ENCODE measurements around the gene DIP2A.
"Not testable (repeated sequence)": the region's sequence is repeated elsewhere in the genome, so short reads cannot be mapped to it uniquely, and the experiment has no call there.

DIP2A gene

DNA sequence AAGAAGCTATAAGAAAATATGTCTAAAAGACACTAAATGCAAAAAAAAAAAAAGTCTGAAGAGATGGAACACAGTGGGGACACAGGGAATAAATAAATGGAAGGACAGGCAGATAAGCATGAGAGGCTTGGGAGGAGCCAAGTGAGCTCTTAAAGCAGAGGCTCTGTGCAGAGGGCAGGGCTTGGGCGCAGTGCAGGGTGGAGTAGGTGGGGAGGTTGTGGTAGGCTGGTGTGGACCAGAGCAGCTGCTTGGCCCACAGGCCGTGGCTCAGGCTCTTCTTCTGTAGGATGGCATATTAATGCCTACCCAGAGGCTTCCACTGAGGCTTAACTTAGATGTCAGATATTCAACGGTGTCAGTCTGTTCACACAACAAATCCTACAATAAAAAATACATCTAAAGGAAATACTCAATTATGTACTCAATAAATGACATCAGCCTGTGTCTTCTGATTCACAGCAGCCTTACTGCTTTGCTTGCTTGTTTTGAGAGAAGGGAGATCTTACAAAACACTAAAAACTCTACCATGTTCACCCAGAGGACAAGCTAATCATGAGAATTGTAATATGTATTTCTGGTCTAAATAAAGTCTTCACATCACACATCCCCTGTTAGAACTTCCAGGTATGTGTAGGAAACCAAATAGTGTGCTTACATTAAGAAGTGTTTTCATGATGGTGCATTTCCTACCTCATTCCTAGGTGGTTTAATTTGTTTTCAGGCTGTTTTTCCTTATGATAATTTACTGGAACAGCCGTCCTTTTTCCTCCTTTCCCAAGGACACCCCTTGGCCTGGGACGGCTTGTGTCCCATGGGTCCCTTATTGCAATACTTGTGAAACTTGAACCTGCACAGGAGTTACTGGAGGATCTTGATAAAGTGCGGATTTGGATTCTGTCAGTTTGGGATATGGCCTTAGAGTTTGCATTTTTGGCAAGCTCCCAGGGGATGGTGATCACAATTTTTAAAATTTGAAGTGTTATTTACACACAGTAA is 24.9 kb downstream of the DIP2A start:
- DNase-seq: no peak

DNA sequence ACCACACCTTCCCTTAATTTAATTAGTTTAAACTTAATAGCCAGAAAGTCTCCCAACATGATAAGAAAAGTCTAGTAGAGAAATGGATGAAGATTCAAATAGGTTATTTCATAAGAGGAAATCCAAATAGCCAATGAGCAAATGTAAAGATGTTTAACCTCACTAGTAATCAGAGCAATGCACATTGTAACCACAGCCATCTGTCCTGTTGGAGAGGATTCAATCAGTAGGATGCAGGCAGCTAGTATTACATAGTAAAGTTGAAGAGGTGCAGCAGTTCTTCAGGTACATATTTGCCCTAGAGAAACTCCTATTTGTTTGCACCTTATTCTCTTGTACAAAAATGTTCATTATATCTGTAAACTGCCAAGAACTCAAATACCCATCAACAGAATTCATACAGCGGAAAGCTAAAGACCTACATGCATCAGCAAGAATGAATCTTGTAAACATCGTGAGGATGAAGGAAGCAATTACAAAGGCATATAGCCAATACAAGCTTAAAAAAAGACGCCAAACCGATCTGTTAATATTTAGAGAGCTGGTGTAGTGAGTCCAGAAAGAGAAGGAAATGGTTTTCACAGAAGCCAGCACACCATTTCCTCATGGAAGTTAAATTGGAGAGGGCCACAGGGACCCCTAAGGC is 27.9 kb downstream of the DIP2A start:
- DNase-seq: no peak

DNA sequence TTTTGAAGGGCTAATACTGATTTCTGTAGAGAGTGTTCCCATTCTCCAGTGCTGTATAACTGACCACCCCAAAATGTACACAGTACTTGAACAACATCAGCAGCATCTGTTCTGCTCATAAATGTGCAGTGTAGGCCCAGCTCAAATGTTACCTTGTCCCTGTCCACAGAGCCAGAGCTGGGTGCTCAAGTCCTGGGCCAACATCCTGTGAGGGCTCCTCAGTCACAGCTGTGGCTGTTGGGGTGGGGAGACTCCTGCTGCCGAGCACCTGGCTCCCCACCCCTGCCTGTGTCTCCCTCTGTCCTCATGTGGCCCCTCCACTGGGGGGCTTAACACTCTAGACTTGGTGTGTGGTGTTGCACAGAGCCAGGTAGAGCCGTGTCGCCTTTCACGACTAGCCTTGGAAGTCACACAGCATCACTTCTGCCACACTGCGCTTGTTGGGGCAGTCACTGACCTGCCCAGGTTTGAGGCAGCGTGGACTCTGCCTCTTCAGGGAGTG is 30.5 kb downstream of the DIP2A start:
- no peak for DNase-seq

DNA sequence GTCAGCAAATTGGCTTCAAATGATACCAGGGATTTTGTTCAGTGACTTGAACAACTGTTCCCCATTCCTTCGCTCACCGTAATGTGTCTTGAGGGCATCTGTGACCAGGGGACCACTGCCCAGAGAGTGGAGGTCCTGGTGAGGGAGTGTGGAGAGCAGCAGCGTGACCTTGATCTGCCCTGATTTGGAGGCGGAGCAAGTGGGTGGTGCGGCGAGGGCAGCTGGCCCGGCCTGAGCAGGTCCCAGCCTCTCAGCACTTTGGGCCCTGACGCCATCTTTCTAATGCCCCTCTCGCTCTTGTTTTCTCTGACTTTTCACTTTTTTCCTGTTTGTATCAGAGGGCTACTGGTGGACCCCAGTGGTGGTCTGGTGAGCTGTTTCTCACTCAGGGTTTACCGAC is 31.1 kb downstream of the DIP2A start:
- no peak for DNase-seq

DNA sequence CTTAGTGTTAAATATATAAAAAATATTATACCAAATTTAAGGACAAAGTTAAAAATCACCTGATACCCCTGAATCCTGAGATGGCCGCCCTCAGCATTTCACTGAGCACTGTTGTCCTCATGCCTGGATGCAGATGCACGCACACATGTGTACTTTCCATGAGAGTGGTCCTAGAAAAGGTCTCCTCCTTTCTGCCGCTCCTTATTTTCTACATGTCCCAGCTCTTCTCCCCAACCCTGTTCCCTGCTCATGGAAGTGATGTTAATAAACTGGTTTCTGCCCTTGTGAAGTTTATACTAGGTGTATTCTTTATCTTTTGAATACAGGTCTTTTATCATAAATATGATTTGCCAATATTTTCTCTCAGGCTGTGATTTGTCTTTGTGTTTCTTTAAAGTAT is 32.9 kb downstream of the DIP2A start:
- no peak for DNase-seq

DNA sequence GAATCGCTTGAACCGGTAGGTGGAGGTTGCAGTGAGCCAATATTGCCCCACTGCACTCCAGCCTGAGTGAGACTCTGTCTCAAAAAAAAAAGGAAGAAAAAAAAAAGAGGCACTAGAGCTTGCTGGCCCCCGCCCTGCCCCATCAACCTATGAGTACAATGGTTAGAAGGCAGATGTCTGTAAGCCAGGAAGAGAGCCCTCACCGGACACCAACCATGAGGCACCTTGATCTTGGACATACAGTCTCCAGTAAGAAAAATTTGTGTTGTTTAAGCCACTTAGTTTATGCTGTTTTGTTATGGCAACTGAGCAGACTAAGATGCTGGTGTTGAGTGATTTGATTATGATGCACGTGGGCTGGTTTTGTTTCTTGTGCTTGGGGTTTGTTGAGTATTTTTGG is 34.2 kb downstream of the DIP2A start:
- DNase-seq: no peak

DNA sequence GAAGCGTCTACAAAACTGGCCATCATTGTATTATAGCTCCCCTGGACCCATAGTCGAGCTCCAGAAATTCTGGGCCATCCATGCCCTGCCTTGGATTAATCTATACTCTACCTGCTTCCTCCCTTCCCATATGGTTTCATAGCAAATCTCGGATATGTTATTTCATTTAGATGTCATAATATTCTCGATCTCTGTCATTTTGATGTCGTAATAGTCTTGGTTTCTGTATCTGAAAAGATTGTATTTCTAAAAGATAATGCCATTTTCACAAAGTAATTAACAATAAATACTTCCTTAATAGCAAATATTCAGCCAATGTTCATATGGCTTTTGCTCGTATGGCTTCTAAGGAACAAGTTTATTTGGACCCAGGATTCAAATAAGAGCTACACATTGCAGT is 35.1 kb downstream of the DIP2A start:
- no peak for DNase-seq

DNA sequence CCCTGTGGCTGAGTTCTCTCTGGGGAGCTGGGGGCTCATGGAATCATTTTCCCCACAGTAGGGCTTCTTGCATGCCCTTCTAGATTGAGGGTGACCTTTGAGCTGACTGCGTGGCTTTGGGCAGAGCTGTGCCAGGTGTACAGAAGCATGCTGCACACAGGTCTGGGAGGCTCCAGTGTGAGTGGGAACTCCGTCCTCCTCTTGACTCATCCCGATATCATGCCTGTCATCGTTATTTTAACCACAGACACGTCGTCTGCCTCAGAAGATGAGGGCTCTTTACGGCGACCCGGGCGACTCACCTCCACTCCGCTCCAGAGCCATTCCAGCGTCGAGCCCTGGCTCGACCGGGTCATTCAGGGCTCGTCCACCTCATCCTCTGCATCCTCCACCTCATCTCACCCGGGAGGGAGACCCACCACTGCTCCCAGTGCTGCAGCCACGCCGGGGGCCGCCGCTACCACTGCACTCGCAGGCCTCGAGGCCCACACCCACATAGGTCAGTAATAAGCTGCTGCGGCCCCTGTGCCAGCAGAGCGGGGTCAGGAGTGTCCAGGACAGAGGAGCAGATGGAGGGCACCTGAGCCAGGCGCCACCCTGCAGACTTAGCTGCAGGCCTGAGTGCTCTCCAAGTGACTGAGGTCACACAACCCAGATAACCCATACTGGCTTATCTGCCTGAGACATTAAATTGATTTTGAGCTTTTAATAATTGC is 39.8 kb downstream of the DIP2A start:
- DNase-seq: no peak

DNA sequence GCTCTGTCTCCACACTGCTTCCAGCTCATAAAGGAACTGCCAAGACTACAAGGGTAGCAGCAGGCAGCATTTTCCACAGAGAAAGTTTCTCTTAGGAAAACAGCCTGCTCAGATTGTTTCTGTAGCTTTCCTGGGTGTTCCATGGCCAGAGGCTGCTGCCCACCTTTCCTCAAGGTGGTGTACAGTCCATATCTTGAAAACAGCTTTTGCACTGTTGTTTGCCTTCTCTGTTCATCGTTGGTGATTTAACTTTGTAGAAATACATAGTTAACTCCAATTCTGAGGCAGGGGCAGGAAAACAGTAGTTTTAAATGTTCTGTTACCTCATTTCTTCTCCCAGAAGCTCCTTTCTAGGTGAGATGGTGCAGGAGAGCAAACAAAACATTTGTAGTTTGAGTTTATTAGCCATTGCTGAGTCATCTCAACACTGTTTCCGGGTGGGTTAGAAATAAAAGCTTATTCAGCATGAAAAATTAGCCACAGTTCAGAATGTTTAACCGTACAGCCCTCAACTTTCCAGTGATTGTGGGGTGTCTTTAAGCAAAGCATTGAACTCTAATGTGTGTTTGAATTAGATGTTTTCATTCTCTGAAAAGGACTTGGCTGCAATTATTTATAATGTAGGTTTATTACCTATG is 41.7 kb downstream of the DIP2A start:
- no peak for DNase-seq

DNA sequence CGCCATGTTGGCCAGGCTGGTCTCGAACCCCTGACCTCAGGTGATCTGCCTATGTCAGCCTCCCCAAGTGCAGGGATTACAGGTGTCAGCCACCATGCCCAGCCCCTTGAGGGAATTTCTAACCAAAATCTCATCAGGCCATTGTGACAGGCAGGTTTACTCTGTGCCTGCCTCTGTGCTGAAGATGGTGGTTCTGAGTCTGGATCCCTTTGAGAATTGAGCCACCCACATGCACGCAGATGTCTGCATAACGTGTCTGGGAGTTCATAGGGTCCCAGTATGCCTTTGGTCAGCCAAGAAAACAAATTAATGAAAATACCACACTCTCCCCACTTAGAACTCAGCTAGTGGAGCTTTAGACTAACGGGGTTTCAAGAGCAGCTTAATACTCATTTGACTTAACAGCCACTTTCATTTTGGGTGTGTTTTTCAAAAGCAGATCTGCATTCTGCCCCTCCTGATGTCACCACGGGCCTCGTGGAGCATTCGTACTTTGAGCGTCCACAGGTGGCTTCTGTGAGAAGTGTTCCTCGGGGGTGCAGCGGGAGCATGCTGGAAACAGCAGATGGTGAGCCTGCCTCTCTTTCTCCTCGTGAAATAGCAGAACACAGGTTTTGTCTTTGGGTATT is 45.3 kb downstream of the DIP2A start:
- DNase-seq: no peak

DNA sequence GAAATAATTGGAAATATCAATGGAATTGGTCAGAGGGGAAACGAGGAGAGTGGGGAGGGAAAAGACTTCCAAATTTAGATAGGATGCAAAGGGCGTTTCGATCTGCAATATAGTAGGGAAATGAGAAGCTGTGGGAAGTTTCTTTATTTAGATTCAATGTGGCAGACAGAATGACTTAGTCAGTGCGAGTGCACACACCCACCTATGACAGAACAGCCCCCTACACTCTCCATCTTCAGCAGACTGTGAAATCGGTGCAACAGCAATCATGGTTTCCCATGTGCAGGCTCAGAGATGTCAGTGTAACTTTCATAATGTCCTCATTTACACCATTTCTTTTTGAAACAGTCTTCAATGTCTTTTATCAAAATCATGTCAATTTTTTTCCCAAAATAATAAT is 46.0 kb downstream of the DIP2A start:
- DNase-seq: no peak

DNA sequence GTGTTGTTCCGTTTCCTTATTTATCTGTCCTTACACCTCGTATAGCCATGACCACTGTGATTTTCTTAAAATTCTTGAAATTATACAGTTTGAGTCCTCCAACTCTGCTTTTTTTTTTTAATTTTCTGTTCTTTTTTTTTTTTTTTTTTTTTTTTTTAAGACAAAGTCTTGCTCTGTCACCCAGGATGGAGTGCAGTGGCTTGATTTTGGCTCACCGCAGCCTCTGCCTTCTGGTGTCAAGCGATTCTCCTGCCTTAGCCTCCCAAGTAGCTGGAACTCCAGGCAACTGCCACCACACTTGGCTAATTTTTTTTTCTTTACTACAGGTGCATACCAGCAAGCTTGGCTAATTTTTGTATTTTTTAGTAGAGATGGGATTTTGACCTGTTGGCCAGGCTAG is 48.9 kb downstream of the DIP2A start:
- DNase-seq: no peak

DNA sequence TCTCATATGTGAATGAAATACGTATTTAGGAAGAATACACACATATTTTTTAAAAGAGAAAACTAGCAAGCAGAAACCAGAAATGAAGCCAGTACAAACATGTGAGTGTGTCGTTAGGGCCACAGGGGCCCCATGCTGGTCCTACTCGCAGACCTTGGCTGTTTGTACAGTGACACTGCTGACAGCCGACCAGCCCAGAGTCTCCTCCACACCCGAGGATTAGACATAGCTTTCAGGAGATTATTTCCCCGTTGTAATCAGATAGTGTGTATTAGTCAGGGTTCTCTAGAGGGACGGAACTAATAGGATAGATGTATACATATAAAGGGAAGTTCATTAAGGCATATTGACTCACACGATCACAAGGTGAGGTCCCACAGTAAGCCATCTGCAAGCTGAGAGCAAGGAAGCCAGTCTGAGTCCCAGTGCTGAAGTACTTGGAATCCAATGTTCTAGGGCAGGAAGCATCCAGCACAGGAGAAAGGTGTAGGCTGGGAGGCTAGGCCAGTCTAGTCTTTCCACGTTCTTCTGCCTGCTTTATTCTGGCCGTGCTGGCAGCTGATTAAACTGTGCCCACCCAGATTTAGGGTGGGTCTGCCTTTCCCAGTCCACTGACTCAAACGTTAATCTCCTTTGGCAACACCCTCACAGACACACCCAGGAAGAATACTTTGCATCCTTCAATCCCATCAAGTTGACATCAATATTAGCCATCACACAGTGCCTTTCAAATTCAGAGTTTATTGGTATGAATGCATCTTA is 51.2 kb downstream of the DIP2A start:
- no peak for DNase-seq

DNA sequence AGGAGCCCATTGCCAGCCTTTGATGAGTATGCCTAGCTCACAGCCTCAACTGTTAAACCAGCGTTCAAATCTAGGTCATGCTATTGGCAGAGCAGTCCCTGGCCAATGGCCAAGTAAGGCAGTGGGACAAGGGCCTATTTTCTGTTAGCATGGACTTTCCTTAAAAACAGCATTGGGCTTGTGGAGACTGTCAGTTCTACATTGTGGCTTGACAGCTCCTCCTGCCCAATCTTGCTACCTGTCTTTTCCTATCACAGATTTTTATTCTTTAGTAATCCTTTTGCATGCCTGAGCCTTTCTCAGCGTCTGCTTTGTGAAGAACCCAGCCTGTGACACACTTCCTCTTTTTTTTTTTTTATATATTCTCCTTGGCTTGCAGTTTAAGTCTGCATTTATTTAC is 56.4 kb downstream of the DIP2A start:
- DNase-seq: no peak

DNA sequence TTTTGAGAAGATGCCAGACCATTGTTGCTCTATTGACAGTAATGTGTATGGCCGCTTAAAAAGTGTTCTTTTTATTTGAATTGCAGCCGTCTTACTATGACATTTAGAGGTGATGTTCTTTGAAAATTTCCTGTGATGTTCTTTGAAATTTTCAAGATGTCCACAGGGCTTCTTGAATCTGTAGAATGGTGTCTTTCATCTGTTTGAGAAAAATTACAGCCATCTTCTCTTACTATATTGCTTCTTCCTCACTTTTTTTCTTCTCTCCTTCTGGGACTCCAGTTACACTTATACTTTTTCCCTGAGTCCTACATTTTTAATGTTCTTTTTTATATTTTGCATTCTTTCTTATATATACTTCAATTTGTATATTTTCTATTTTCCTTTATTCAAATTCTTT is 57.4 kb downstream of the DIP2A start:
- DNase-seq: no peak

DNA sequence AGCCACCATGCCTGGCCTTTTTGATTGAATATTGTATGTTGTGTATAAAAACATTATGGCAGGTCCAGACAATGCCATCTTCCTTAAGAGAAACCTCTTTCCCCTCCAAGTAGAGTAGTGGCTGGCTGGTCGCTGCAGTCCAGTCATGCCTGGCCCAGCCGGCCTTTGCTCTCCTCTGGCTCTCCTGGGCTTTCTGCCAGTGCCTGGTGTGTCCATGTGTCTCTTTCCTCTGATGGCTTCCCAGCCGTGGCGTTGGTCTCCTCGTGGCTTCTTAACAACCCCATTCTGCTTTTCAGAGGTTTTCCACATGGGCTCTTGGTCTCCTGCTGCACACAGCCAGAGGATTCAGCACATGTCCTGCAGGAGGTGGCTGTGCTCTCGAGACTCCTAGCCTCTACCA is 58.7 kb downstream of the DIP2A start:
- DNase-seq: no peak

DNA sequence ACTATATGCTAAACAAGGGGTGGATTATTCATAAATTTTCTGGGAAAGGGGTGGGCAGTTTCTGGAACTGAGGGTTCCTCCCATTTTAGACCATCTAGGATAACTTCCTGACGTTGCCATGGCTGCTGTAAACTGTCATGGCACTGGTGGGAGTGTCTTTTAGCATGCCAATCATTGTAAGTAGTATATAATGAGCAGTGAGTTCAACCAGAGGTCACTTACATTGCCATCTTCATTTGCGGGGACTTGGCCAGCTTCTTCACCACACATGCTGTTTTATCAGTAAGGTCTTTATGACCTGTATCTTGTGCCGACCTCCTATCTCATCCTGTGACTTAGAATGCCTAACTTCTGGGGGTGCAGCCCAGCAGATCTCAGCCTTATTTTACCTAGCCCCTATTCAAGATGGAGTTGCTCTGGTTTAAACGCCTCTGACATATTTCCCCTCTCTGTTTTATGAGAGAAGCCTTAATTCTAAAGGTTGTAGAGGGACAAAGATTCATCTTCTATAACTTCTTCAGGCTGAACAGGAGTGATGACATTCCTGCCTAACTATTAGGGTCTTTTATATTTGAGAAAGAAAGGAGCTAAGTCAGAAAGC is 60.4 kb downstream of the DIP2A start:
- DNase-seq: no peak

DNA sequence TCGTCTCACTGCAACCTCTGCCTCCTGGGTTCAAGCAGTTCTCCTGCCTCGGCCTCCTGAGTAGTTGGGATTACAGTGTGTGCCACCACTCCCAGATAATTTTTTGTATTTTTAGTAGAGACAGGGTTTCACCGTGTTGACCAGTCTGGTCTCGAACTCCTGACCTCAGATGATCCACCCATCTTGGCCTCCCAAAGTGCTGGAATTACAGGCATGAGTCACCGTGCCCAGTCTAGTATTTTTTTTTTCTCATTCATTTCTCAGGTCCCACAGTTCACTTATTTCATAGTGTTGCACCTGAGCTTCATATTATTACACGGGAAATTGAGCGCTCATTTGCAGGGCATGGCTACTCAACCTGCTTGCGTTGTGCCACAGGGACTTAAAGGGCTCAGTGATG is 68.7 kb downstream of the DIP2A start:
- DNase-seq: not testable (repeated sequence)

DNA sequence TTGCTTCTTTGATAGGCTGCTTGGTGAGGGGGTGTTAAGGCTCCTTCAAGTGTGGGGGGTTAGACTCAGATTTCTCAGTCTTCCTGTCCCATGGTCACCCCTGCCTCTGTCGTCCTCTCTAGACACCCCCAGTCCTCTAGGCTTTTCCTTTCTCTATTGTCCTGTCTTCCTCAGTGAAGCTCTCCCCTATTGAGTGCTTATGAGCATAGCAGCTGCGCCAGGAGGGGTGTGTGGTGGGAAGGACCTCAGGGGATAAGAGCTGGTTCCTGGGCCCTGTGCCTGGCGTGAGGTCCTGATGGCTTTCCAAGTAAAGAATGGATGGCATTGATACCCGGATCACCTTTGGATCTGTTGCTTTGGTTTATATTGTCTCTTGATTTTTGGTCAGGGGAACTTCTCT is 69.1 kb downstream of the DIP2A start:
- no peak for DNase-seq

DNA sequence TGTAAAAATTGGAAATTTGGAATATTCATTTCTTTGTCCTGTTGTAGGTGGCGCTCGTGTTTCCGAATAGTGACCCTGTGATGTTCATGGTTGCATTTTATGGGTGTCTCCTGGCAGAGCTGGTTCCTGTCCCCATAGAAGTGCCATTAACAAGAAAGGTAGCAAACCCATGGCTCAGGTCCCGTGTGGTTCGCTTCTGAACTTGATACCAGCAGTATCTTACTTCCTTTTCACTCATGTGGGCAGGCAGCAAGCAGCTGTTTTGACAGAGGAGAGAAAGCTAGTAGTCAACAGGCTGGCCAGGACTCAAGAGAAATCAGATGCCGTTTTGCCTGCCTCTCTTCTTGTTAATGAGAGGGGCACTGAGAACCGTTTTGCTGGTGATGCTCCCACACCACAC is 73.4 kb downstream of the DIP2A start:
- no peak for DNase-seq

DNA sequence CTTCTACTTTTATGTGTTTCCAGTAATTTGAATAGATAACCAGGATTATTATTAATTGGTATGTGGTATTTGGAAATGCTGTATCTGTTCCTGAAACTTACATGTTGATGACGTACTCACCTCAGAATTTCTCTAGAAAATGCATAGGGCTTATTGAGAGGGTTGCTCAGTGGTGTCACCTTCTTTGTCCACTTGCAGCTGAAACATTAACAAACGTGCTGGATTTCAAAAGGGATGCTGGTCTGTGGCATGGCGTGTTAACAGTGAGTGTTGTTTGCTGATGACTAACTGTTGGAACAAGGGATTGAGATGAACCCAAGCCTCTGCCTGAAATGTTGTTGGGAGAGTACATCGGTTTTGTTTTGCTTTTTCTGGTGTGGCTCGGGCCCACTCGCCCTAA is 78.3 kb downstream of the DIP2A start:
- no peak for DNase-seq

Data from activated CD8-positive, alpha-beta memory T cell treated with anti-CD3 and anti-CD28 coated beads, Interleukin-2, amount 50 U/mL, for 4 hours (primary cell).